Panc1 (cell line): ENCODE measurements around the gene FHL2.

ENCODE experiments used
- CTCF ChIP-seq: fragments of 450-650 bp; IDR thresholded peaks from 2 replicates; pipeline ENCODE4 v1.5.1; 2017; ENCODE audit warnings: mild to moderate bottlenecking
- TF ChIP-seq, protein P1 (sequence below), 2 experiments: IDR thresholded peaks; 2 replicates each; pipeline ENCODE4 v1.6.1; 2011 to 2012; ENCODE audit warnings: low read depth in 2 of 2, control low read depth in 1 of 2, low read length in 1 of 2, mild to moderate bottlenecking in 1 of 2, moderate library complexity in 1 of 2; ENCODE audit not compliant: insufficient read depth in 1 of 2

DNA sequence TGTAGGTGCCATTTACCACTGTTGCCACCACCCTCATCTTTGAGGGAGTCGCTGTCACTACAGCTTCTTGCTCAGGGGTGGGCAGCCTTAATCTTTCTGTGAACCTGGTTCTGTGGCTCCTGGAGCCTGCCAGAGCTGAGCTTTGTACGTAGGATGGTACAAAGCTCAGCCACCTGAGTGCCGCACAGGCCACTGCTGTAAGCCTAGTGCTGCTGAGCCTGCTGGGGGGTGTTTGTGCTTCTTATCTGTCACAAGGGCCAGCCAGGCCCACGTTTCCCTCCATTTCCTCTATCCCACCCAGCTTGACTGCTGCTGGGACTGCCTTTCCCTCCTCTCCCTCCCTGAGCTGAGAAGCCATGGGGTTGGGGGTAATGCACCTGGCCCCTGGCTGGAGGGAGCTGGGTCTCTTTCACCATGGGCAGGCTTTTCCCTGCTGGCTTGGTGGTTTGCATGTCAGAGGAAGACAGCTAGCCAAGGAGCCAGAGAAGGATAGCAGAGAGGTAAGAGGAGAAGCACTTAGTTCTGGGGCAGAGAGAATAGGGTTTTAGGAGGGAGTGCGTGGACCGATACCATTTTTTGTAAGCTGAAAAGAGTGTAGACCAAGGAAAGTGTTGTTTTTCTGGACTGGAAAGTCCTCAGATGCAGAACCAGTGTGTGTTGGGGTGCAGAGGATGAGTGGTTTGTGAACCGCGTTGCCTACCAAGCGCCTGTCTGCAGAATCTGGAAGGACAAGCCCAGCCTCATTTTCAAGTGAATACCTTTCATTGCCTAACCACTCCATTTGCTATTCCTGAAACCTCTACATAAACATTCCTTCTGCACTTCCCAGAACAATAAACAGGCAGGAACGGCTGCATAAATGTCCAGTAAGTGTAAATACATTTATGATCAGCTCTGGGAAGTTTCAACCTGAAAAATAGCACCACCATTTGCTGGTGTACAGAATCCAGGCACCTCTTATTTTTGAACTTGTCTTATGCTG lies 45.1 kb upstream of the FHL2 start:
- no peak for TF ChIP-seq CTCF
- TF ChIP-seq, protein P1, sequence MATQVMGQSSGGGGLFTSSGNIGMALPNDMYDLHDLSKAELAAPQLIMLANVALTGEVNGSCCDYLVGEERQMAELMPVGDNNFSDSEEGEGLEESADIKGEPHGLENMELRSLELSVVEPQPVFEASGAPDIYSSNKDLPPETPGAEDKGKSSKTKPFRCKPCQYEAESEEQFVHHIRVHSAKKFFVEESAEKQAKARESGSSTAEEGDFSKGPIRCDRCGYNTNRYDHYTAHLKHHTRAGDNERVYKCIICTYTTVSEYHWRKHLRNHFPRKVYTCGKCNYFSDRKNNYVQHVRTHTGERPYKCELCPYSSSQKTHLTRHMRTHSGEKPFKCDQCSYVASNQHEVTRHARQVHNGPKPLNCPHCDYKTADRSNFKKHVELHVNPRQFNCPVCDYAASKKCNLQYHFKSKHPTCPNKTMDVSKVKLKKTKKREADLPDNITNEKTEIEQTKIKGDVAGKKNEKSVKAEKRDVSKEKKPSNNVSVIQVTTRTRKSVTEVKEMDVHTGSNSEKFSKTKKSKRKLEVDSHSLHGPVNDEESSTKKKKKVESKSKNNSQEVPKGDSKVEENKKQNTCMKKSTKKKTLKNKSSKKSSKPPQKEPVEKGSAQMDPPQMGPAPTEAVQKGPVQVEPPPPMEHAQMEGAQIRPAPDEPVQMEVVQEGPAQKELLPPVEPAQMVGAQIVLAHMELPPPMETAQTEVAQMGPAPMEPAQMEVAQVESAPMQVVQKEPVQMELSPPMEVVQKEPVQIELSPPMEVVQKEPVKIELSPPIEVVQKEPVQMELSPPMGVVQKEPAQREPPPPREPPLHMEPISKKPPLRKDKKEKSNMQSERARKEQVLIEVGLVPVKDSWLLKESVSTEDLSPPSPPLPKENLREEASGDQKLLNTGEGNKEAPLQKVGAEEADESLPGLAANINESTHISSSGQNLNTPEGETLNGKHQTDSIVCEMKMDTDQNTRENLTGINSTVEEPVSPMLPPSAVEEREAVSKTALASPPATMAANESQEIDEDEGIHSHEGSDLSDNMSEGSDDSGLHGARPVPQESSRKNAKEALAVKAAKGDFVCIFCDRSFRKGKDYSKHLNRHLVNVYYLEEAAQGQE (IDR thresholded peaks at IDR 0.05; ENCODE audit: insufficient read depth in 1 of 2, low read depth in 2 of 2, low read length in 1 of 2): no peak
